Right renal pelvis (tissue), 4 donors: ENCODE results near the gene CHRNA4. TPM values are rescaled to one million over a fixed set of nuclear protein-coding genes. Genes with fewer than 3 reads are reported as not detected.

ENCODE experiments used
- DNase-seq, 4 donors: peaks; one replicate each; pipeline ENCODE4 v3.0.0-alpha.2; 2013; ENCODE audit warnings: low read depth in 4 of 4, low spot score in 3 of 4, missing footprints in 1 of 4
- polyA plus RNA-seq, 4 donors: library from polyadenylated mRNA; unstranded; fragments of 120-200 nt; gene quantifications; one replicate each; pipeline ENCODE4 v1.2.1, GENCODE V29; 2013; ENCODE audit not compliant: insufficient read length in 4 of 4

The CHRNA4 gene
- polyA plus RNA-seq, 4 donors = 6.1 to 14.7 (median 12.7) TPM

DNA sequence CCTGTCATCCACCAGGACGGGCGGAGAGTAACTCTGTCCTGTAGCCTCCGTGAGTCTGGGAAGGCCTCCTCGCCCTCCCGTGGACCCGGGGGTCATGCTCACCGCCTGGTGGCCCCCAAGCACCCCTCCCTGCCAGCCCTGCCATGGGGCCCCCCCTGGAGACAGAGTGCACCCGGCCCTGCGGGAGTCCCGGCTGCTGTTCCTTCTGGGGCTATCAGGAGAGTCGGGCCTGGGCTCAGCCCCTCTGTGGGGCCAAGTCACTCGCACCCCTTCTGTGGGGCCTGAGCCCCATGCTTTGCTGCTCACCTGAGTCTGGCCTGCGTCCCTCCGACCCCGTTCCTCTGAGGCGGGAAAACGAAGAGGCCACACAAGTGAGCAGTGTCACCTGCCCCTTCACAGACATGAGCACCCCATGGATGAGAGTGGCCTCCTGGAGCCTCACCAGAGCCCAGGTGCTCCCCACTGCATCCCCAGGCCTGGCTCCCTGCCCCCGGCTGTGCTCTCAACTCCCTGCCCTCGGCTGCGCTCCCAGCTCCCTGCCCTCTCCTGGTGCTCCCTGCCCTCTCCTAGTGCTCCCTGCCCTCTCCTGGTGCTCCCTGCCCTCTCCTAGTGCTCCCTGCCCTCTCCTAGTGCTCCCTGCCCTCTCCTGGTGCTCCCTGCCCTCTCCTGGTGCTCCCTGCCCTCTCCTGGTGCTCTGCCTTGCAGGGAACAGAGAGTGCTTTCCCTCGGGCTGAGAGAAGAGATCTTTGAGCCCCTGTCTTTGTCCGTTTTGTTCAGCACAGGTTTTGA is 4.6 kb upstream of the CHRNA4 start:
- DNase-seq = no peak

DNA sequence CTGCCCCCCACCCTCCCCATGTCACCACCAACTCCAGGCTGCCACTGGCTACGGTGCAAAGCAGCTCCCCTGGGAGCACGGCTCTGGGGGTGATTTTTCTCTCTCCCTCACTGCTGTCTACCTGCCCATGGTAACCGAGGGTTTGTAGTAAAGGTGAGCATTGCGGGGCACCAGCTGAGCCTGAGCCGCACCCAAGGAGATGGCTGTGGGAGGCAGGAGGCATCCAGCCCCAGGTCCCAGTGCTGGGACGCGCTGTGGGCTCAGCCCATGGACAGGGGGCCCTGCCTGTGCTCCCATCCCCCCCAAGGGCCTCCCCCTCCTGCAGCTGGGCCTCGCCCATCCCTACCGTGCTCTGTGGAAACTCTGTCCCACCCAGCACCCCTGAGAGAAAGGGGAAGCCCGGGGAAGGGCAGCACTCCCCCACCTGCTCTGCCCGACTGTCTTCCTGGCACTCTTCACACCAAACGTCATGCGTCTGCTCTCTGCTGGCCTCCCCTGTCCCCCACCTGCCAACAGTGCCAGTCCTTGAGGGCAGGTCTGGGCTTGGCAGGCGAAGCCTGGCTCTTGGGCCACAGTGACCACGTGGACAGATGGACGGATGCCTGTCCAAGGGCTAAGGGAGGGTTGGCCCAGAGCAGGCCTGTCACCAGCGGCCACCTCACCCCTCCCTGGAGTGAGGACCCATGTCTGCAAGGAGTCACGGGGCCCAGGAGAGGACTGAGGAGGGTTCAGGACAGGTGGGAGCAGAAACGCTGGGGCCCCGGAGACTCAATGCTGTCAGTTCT is 3.8 kb upstream of the CHRNA4 start:
- DNase-seq = no peak

DNA sequence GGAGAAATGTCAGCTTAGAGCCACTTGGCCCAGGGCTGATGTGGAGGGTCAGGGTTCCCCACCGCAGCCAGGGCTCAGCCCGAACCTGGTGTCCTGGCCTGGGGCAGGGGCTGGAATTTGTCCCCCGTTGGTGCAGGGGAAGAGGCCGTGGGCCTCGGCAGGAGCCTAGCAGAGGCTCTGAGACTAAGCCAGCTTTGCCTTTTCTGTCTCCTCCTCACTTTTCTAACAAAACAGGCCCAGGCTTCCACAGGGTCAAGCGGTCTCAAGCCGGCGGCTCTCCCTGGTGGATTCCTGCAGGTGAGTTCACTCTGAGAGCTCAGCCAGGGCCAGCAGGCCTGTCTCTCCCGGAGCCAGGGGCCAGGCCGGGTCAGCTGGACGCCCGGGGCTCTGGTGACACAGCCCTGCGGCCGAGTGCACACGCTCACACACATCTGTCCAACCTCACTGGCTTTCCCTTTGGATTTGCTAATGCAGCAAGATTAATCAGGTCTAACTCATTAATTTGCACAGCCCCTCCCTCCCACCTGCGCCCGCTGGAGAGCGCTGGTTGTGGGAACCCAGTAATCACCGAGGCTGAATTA is 2.9 kb upstream of the CHRNA4 start:
- DNase-seq = no peak

DNA sequence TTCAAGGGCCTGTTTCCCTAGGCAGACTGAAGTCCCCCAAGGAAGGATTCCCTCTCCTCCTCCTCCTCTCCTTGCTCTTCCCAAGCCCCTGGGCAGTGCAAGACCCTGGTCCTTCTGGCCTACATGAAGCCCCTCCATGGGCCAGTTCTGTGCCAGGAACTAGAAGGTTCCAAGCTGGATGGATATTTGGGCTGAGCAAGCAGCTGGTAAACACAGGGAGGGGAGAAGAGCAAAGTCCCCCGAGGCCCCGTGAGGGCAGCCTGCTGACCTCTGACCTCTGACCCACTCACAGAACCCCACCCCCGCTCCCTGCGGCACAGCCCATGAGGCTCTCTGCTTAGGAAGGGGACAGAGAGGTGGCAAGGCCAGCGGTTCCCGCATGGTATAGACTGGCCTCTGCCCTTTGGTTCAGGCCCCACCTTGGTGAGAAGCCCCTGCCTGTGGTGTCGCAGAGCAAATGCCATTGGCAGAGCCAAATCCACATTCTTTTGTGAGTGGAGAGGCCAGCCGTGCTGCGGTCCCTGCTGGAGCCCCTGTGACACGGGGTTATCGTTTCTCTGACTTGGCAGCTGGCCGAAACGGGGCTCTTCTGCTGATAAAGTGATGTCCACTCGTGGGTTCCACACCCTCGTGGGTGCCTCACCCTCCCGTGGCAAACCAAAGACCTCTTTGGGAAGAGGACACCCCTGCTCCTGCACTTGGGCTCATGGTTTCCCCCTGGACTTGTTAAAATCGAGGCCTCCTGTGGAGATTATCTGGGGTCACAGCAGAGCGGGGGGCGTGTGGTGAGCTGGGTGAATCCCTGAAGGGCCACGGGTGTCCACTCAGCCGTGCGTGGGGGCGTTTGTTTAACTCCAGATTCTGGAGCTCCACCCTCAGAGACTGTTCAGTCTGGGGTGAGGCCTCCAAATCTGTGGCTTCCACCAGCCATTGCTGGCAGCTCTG is 2.1 kb upstream of the CHRNA4 start:
- DNase-seq = no peak

DNA sequence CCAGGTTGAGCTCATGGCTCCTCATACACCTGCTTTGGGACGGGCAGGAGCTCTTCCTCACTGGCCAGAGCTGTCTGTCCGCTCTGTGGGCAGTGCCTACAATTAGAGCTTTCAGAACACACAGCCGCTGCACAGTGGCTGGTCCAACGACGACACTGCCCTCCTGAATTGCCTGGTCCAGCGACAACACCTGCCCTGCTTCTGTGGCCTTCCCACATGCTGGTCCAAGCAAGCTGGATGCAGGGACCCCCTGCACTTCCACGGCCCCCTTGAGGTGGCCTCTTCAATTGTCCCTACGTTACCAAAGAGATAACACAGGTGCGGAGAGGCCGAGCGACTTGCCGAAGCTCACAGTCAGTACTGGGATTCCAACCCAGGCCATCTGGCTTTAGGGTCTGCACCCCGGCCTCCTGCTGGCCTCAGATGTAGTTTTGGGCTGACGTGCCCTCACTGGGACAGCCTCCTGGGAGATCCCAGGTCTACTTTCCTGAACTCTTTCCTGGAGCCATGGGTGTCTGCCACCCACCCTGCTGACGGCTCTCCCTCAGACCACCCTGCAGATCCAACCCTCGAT is 1.4 kb upstream of the CHRNA4 start:
- DNase-seq = no peak

DNA sequence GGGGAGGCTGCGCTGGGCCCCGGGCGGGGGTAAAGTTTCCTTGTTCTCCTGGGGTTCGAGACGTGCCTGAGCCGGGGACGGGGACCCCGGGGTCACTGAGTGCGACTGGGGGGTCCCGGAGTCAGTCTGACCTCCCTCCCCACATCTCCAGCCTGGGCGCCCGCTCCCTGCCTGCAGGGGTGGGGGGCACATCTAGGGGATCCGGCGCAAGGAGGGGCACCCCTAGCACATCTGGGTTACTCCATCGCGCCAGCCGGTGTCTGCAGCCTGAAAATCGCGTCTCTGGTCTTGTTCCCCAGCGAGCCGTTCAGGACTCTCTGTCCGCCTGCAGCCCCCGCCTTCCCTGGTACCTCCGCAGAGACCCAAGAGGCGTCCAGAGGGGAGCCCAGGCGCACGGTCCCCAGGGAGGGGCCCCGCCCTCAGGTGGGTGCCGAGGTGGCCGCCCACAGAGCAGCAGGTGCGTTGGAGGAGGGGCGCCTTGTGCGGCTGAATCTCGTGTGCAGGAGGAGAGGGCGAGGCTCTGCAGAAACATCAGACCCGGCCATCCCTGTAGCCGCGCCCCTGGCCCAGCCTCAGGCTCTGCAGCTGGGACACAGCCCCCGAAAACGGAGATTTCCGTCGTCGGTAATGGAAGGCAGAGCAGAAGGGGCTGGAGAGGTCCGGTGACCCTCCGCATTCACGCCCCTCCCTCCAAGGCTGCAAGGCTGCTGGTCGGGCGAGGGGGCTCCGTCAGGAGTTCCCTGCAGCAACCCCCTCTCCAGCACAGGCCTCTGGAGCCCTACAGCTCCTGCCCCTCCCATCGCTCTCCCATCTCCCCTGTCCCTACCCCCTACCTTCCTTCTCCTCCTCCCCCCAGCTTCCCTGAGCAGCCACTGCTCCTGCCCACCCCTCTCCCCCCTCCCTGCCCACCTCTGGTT is 628 bp upstream of the CHRNA4 start:
- no peak for DNase-seq

DNA sequence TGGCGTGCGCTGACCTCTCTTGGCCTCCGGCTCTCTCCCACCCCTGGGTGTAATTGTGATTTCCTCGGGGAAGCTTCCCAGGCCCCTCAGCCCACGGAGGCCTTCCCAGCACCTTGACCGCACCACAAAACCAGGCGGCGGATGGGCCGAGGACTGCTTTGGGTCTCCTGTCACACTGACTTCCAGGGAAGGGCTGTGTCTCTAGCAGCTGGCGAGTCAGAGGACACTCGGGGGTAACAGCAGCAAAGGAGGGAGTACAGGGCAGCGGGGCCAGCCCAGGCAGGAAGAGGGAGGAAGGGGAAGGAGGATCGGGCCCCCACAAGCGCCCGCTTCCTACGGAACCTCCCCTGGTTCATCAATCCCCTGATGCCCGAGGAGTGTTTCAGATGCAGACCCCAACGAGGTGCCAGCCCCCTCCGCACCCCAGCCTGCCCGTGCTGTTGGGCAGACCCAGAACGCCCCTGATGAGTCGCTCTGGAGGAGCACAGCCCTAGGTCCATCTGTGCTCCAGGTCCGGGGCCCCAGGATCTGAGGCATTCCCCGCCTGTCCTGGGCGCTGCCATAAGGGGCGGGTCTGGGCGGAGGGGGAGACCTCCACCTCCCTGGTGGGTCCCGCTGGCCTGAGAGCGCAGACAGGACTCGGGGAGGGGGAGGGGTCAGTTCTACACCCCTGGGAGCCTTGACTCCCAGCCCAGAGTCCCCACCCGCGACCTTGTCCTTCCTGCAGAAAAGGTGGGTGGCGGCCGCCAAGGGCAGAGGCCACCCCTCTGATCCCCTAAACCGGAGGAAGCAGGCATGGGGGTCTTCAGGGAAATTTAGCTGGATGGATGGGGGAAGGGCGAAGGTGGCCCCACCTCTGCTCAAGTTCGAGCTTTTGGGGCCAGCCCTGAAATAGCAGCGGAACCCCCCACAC is 956 bp downstream of the CHRNA4 start:
- no peak for DNase-seq

DNA sequence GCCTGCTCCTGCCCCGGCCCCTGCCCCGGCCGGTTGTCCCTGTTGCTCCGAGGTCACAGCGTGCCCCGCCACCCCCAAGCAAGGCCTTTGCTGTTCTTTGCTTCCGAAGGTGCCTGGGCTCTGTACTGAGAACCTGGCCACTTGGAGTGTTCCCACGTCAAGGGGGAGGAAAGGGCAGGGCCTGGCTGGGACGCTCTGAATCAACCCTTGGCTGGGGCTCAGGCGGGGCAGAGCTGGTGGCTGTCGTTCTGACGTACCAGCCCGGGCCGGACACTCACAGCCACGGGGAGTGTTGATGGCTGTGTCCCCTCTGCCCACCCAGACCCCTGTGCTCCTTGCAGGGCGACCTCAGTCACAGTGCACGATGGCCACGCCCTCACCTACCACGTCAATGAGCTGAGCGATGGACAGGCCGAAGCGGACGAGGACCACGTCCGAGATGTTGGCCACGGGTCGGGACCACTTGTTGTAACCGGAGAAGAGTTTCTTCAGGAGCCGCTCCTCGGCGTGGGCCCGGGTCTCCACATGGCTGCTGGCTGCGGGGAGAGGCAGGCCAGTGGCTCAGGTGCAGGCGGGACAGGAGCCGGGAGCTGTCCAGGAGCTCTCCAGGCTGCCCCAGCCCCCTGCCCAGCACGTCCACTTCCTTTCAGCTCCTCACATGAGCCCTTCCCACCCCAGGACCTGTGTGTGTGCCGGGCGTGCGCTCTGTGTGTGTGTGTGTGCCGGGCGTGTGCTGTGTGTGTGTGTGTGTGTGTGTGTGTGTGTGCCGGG is 1.8 kb downstream of the CHRNA4 start:
- no peak for DNase-seq

DNA sequence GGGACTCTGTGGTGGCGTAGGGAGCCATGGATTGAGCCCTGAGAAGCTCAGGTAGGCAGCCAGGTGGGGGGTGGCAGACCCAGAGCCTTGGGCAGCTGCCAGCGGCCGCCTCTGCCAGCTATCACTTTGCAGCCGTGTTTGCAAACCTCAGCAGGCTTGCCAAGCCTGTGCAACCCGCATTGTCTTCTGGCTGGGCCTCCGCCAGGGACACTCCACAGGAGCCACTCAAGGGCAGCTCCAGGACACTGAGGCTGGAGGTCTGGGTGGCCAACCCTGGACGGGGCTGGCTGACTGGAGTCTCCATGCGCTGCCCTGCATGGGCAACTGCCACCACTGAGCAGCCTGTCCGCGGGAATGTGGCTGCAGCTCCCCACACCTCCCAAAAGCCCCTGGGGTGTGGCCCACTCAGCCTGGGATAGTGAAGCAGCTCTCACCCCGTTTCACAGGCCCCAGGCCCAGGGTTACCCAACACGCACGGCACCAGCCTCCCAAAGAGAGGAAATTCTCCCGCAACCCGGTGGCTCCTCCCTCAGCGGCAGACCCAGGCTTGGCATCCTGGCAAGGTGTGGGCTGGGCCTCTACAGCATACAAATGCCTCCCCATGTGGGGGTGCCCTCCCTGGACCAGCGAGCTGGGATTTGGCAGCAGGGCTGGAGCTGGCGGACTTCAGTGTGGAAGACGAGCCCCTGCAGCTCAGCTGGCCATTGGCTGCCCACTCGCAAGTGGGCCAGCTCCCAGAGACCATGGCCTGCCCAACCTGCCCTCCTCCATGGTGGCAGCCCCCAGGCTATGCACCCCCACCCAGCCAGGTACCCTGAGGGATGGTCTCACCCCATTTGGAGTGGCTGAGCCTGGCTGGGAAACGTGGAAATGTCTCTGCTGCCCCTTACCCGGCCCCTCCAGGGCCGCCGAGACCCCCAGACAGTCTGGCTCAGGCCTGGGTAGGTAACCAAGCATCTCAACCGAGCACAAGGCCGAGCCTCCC is 2.9 kb downstream of the CHRNA4 start:
- no peak for DNase-seq

DNA sequence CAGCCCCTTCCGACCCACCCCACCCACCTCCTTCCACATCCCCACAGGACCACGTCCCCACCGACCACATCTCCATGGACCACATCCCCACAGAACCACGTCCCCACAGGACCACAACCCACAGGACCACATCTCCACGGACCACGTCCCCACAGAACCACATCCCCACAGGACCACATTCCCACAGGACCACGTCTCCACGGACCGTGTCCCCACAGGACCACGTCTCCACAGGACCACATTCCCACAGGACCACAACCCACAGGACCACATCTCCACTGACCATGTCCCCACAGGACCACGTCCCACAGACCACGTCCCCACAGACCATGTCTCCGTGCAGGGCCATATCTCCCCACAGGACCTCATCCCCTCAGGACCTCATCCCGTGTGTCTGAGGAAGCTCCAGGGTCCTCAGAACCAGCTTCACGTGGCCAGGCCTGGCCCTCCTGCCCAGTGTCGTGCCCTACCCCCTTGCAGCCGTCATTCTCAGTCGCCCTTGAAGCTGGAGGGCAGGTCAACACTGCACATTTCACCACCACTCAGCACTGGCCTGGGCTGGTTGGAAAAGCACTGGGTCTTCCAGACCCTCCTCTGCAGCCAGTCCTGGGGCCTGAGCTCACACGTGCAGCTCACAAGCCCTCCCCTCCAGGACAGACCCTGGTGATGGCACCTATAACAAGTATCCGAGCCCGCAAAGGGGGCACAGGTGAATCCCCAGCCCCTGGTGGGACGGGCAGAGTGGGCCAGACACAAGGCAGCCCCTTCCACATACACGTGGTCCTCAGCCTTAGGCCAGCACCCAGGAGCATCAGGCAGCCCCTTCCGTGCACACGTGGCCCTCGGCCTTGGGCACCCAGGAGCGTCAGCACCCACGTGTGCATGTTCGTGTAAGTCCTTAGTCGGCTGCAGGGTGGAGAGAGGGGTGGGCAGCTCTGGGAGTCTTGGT is 3.9 kb downstream of the CHRNA4 start:
- DNase-seq = no peak

DNA sequence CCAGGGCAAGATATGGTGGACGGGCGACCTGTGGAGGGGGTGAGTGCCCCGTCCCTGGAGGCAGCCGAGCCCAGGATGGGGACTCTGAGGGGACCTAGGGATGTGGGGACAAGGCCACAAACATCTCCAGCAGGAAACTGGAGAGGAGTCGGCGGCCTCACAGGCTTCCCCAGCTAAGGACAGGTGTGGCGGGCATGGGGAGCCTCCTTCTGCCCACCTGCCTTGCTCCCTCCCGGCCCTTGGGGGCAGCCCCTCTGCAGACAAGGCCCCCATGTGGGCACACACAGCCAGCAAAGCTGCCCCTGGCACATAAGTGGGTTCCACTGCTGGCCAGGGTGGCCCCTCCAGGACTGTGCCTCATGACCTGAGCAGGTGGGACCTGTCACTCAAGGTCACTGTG is 4.6 kb downstream of the CHRNA4 start:
- no peak for DNase-seq

DNA sequence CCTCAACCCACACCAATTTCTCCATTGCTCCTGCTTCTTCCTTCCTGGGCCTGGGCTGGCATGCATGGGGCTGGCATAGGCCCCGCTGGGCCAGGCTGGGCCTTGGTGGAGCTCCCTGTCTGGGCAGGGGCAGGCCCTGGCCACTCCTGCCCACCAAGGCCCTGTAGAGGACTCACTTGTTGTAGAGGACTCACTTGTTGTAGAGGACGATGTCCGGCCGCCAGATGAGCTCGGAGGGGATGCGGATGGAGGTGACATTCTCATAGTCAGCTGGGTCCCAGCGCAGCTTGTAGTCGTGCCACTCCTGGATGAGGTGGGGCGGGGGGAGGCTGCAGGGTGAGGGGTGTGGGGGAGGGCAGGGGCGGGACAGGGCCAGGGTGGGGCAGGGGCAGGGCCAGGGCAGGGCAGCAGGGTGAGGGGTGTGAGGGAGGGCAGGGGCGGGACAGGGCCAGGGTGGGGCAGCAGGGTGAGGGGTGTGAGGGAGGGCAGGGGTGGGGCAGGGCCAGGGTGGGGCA is 5.3 kb downstream of the CHRNA4 start:
- no peak for DNase-seq

DNA sequence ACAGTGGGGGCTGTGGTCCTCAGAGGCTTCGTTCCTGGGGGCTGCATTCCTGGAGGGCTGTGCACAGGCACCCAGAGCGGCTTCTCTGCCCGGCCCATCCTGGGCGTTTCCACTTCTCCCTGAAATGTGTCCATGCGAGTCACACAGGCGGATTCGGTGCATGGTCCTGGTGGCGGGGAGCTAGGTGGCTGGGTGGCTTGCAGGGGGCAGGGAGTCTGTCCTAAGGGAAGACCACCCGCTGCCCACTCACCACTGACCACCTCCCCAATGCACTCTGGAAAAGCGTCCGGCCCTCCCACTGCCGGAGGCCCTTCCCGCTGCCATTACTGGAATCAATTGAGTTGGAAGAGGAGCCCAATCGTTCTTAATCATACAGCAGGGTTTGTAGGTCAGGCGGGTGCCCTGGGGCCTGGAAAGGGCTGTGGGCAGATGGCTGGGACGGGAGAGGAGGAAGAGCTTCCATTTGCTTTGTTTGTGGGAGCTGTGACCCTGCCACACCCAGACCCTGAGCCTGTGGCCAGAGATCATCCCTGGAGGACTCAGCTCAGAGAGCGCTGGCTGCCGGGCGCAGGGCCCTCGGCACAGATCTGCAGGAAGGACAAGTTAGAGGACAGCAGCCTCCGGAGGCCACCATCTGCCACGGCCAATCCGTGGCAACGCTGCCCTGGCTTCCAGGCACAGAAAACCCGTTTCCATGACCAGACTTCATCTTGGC is 6.4 kb downstream of the CHRNA4 start:
- no peak for DNase-seq

DNA sequence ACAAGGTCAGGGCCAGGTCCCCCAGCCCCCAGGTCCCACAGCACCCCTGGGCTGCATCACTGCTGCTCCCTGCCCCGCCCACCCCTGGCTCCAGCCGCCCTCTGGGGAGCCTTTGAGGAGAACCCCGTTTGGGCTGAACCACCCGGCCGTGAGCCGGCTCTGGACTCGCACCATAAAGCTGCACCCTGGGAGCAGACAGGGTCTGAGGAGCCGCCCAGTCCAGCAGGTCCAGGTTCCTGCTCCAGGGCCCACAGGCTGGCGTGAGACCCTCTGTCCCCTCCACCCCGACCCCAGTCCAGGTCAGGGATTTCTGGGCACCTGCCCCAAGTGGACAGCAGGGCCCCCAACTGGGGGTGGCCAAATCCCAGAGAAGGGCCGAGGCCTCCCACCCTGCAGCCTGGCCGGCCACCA is 8.3 kb downstream of the CHRNA4 start:
- DNase-seq = no peak
